ENCODE results near the gene IL23R. TPM values are rescaled to one million over a fixed set of nuclear protein-coding genes. Genes with fewer than 3 reads are reported as not detected.

Gene IL23R
- total RNA-seq, 5 donors from 2014 or later (not counting 1 experiment from before 2014, with no cell fraction given) = 0.18 to 0.63 (median 0.43) TPM; not detected in 1

- H3K9me3 ChIP-seq = no peaks in the 10 kb centered on the region
- Mint-ChIP-seq H3K9me3 (no peaks in the 10 kb centered on the region), H3K36me3 (no peaks in the 10 kb centered on the region), H3K27me3 (peaks cover 10 to 20% of the 10 kb centered on the region in 2 donors), H3K27ac (peak within 1 kb of the TSS; percentile 31 to 79), H3K4me3 (peak within 1 kb of the TSS; percentile 73 to 84 (median 80)), H3K4me1 (peaks cover 14 to 19% (median 14%) of the 10 kb centered on the region in 3 donors)
- POLR2A ChIA-PET = interaction anchor here in 1 of 2 donors (0.5 to 0.7 kb wide), 3 partner anchors 8 to 275 kb away, joined by 3 to 4 read pairs (median 4); no protein-coding TSS in a partner anchor
- H3K36me3 ChIP-seq (ENCODE audit: control insufficient read depth in 2 of 2, extremely low read depth in 1 of 2, insufficient read depth in 1 of 2, low read length in 1 of 2) = no peaks in the 10 kb centered on the region
- peaks cover 0 to 13% of the 10 kb centered on the region in 2 experiments for H3K4me1 ChIP-seq (ENCODE audit: control insufficient read depth in 1 of 2, extremely low read depth in 1 of 2, insufficient read depth in 2 of 2, low read length in 2 of 2)
- 2% methylated on average over 64 of the region's 75 CpGs for WGBS (ENCODE audit: insufficient coverage)
- H3K27me3 ChIP-seq (replicated peaks in 1 of 2; ENCODE audit: control insufficient read depth in 2 of 2, extremely low read depth in 1 of 2, insufficient read depth in 2 of 2, low read length in 1 of 2) = peaks cover 0 to 20% of the 10 kb centered on the region in 2 experiments
- peak within 1 kb of the TSS; percentile 53 to 63 for H3K4me3 ChIP-seq (ENCODE audit: control insufficient read depth in 1 of 2, extremely low read depth in 1 of 2, low read length in 1 of 2)
- CTCF ChIA-PET = interaction anchor here (0.6 to 0.8 kb wide), 3 partner anchors 25 to 1033 kb away, joined by 3 read pairs; no protein-coding TSS in a partner anchor
- peak within 1 kb of the TSS; percentile 24 for H3K27ac ChIP-seq (ENCODE audit: low read length)
- peak; percentile 74 to 82 (median 76) for ATAC-seq (replicated peaks in 1 of 4)
- peak in 33 of 35 experiments; percentile 5 to 55 (median 16) for DNase-seq
These were observed 141.2 kb downstream of the IL23R start, which contains the start of gene IL12RB2 for GRCh38 chr1:67307251-67308060. Gene IL12RB2, plus strand, starts transcription at chr1:67307873. Its CDS starts 12,496 bp downstream, at chr1:67320369.

GRCh38 chr1:67308136-67308535 is 141.9 kb downstream of the IL23R start:
- no peak overlapping the region for H3K27ac ChIP-seq (ENCODE audit: low read length)
- H3K4me1 Mint-ChIP-seq = peaks cover 14 to 22% (median 14%) of the 10 kb centered on the region in 3 donors
- DNase-seq = peak in 1 of 35 experiments; percentile 2

More at GRCh38 chr1:67308136-67308535, 141.9 kb downstream of the IL23R start:
- POLR2A ChIA-PET = no interaction called here
- Mint-ChIP-seq H3K27ac (peak overlapping the region in 1 of 2 donors; percentile 71), H3K27me3 (peaks cover 10 to 20% of the 10 kb centered on the region in 2 donors), H3K4me3 (peak overlapping the region; percentile 73 to 84 (median 80)), H3K9me3 (no peaks in the 10 kb centered on the region), H3K36me3 (no peaks in the 10 kb centered on the region)
- H3K4me1 ChIP-seq (ENCODE audit: control insufficient read depth in 1 of 2, extremely low read depth in 1 of 2, insufficient read depth in 2 of 2, low read length in 2 of 2) = peaks cover 0 to 13% of the 10 kb centered on the region in 2 experiments
- CTCF ChIA-PET = no interaction called here
- H3K4me3 ChIP-seq (ENCODE audit: control insufficient read depth in 1 of 2, extremely low read depth in 1 of 2, low read length in 1 of 2) = peak overlapping the region; percentile 38 to 63
- no peak for ATAC-seq (replicated peaks in 1 of 4)
- no peaks in the 10 kb centered on the region for H3K9me3 ChIP-seq
- peaks cover 0 to 20% of the 10 kb centered on the region in 2 experiments for H3K27me3 ChIP-seq (replicated peaks in 1 of 2; ENCODE audit: control insufficient read depth in 2 of 2, extremely low read depth in 1 of 2, insufficient read depth in 2 of 2, low read length in 1 of 2)
- H3K36me3 ChIP-seq (ENCODE audit: control insufficient read depth in 2 of 2, extremely low read depth in 1 of 2, insufficient read depth in 1 of 2, low read length in 1 of 2) = no peaks in the 10 kb centered on the region
- WGBS (ENCODE audit: insufficient coverage) = 43% methylated on average over 11 of the region's 15 CpGs

Other genes with a start within 250 kb of the IL23R start
- gene DNAI4, start 241.6 kb upstream of the IL23R start, total RNA-seq = 10 to 100 TPM in 1 of 5 donors, 1 to 10 TPM in 4; 5.6 to 11.7 (median 7.7) TPM
- 10 to 100 TPM; 55.3 to 77.1 (median 58.1) TPM for gene MIER1, start 241.5 kb upstream of the IL23R start, total RNA-seq
- gene SLC35D1, start 112.3 kb upstream of the IL23R start, total RNA-seq = 10 to 100 TPM; 11.7 to 16.0 (median 15.2) TPM
- not detected for gene C1orf141, start 31.5 kb upstream of the IL23R start, total RNA-seq
- 1 to 10 TPM; 1.3 to 3.5 (median 2.9) TPM for gene IL12RB2, start 141.4 kb downstream of the IL23R start, total RNA-seq